ENCODE results near the gene PPARD. TPM values are rescaled to one million over a fixed set of nuclear protein-coding genes. Genes with fewer than 3 reads are reported as not detected.

The PPARD gene
- total RNA-seq, 2 donors from 2014 or later: 38.1 to 41.8 TPM

DNA sequence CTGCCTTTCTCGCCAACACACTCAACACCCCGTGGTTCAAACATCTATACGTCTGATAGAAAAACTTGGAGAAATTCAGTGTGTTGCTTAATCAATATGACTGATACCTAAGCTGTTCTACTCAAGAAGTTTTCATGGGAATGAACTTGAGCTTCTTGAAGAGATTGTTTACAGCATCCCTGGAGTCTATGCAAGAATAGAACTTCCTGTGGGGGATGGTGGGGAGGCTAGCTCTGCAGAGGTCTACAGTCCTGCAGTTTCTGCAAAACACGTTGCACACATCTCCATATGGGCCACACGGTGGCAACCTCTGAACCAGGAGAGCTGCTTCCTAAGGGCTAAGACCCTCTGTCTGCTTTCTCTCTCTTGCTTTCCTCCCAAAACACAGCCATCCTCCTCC is 77.1 kb downstream of the PPARD start:
- Histone ChIP-seq H3K9me3 (no peaks in the 10 kb centered on the region), H3K4me1 (peaks cover 18% of the 10 kb centered on the region), H3K27me3 (no peaks in the 10 kb centered on the region), H3K27ac (no peak overlapping the region), H3K4me3 (no peak overlapping the region), H3K9ac (ENCODE audit: low read depth in 2 of 2, low read length in 2 of 2) (no peak overlapping the region), H3K36me3 (no peaks in the 10 kb centered on the region)
- DNase-seq: no peak
- intact Hi-C loops (cut with DNase I): no loop called here
- TF ChIP-seq, protein P1, sequence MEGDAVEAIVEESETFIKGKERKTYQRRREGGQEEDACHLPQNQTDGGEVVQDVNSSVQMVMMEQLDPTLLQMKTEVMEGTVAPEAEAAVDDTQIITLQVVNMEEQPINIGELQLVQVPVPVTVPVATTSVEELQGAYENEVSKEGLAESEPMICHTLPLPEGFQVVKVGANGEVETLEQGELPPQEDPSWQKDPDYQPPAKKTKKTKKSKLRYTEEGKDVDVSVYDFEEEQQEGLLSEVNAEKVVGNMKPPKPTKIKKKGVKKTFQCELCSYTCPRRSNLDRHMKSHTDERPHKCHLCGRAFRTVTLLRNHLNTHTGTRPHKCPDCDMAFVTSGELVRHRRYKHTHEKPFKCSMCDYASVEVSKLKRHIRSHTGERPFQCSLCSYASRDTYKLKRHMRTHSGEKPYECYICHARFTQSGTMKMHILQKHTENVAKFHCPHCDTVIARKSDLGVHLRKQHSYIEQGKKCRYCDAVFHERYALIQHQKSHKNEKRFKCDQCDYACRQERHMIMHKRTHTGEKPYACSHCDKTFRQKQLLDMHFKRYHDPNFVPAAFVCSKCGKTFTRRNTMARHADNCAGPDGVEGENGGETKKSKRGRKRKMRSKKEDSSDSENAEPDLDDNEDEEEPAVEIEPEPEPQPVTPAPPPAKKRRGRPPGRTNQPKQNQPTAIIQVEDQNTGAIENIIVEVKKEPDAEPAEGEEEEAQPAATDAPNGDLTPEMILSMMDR (IDR thresholded peaks at IDR 0.05): no peak

DNA sequence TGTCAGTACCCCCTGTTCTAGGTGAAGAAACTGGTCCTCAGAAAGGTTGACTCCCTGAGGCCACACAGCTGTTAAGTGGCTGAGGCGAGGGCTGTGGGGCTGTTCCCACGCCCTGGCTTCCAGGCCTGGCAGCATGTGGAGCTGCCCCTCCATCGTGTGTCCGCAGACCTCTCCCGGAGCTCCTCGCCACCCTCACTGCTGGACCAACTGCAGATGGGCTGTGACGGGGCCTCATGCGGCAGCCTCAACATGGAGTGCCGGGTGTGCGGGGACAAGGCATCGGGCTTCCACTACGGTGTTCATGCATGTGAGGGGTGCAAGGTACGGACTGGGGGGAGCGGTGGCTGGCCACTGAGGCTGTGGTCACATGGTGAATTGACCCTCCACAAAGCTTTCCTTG is 77.6 kb downstream of the PPARD start:
- Histone ChIP-seq H3K27me3 (no peaks in the 10 kb centered on the region), H3K4me1 (peaks cover 15% of the 10 kb centered on the region), H3K27ac (no peak overlapping the region), H3K9ac (ENCODE audit: low read depth in 2 of 2, low read length in 2 of 2) (no peak overlapping the region), H3K9me3 (no peaks in the 10 kb centered on the region), H3K36me3 (no peaks in the 10 kb centered on the region), H3K4me3 (no peak overlapping the region)
- TF ChIP-seq, protein P1 (IDR thresholded peaks at IDR 0.05): no peak
- intact Hi-C loops (cut with DNase I): no loop called here
- no peak for DNase-seq

- intact Hi-C loops (cut with DNase I): no loop called here
- no peaks in the 10 kb centered on the region for H3K9me3 ChIP-seq
- TF ChIP-seq, protein P1 (IDR thresholded peaks at IDR 0.05): no peak
- no peak overlapping the region for H3K9ac ChIP-seq (ENCODE audit: low read depth in 2 of 2, low read length in 2 of 2)
- H3K27ac ChIP-seq: no peak overlapping the region
- H3K4me3 ChIP-seq: no peak overlapping the region
- no peaks in the 10 kb centered on the region for H3K4me1 ChIP-seq
- no peak for DNase-seq
- no peaks in the 10 kb centered on the region for H3K27me3 ChIP-seq
- no peaks in the 10 kb centered on the region for H3K36me3 ChIP-seq
Measured at GRCh38 chr6:35425284-35425683, 82.9 kb downstream of the PPARD start.

DNA sequence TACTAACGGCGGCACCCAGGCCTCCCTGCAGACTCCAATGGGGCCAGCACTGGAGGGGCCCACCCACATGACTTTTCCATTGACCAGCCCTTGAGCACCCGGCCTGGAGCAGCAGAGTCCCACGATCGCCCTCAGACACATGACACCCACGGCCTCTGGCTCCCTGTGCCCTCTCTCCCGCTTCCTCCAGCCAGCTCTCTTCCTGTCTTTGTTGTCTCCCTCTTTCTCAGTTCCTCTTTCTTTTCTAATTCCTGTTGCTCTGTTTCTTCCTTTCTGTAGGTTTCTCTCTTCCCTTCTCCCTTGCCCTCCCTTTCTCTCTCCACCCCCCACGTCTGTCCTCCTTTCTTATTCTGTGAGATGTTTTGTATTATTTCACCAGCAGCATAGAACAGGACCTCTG is 83.7 kb downstream of the PPARD start:
- intact Hi-C loops (cut with DNase I): no loop called here
- Histone ChIP-seq H3K4me3 (no peak overlapping the region), H3K9ac (ENCODE audit: low read depth in 2 of 2, low read length in 2 of 2) (no peak overlapping the region), H3K9me3 (no peaks in the 10 kb centered on the region), H3K36me3 (no peaks in the 10 kb centered on the region), H3K27me3 (no peaks in the 10 kb centered on the region), H3K4me1 (no peaks in the 10 kb centered on the region), H3K27ac (no peak overlapping the region)
- DNase-seq: no peak
- TF ChIP-seq, protein P1 (IDR thresholded peaks at IDR 0.05): no peak

GRCh38 chr6:35427435-35427834 is 85.1 kb downstream of the PPARD start:
- no peak overlapping the region for H3K9ac ChIP-seq (ENCODE audit: low read depth in 2 of 2, low read length in 2 of 2)
- DNase-seq: no peak
- H3K36me3 ChIP-seq: no peaks in the 10 kb centered on the region
- TF ChIP-seq, protein P1 (IDR thresholded peaks at IDR 0.05): no peak
- H3K27ac ChIP-seq: no peak overlapping the region
- H3K9me3 ChIP-seq: no peaks in the 10 kb centered on the region
- H3K27me3 ChIP-seq: no peaks in the 10 kb centered on the region
- intact Hi-C loops (cut with DNase I): no loop called here
- peaks cover 3% of the 10 kb centered on the region for H3K4me1 ChIP-seq
- H3K4me3 ChIP-seq: no peak overlapping the region
